RWPE2 (cell line): ENCODE data around the gene RIPOR2.

Experiments
- ATAC-seq: fragments of 200-7000 bp; cut with Tn5 transposase; 3 replicates; pipeline ENCODE4 v1.9.1; 2021; ENCODE audit warnings: low read depth
- DNase-seq: peaks from one replicate; pipeline ENCODE4 v3.0.0-alpha.2; 2020; ENCODE audit warnings: low spot score
- H3K27ac ChIP-seq: fragments of 450-650 bp; 2 replicates; pipeline ENCODE4 v1.5.1; 2017; ENCODE audit warnings: mild to moderate bottlenecking; ENCODE audit not compliant: poor library complexity, severe bottlenecking
- H3K27me3 ChIP-seq: fragments of 250-450 bp; sonication (Bioruptor Pico); 2 replicates; pipeline ENCODE4 v1.5.1; 2021; ENCODE audit warnings: mild to moderate bottlenecking, moderate library complexity; ENCODE audit not compliant: insufficient read depth, poor library complexity, severe bottlenecking
- H3K36me3 ChIP-seq: fragments of 250-450 bp; sonication (Bioruptor Pico); 2 replicates; pipeline ENCODE4 v1.5.1; 2020; ENCODE audit warnings: low read depth, mild to moderate bottlenecking, moderate library complexity
- H3K4me1 ChIP-seq: fragments of 250-450 bp; sonication (Bioruptor Pico); 2 replicates; pipeline ENCODE4 v1.5.1; 2021; ENCODE audit warnings: mild to moderate bottlenecking, moderate library complexity; ENCODE audit not compliant: insufficient read depth, poor library complexity, severe bottlenecking
- H3K4me3 ChIP-seq: fragments of 250-450 bp; sonication (Bioruptor Pico); 2 replicates; pipeline ENCODE4 v1.5.1; 2021; ENCODE audit warnings: mild to moderate bottlenecking, moderate library complexity; ENCODE audit not compliant: severe bottlenecking
- H3K9me3 ChIP-seq: fragments of 250-450 bp; sonication (Bioruptor Pico); 2 replicates; pipeline ENCODE4 v1.5.1; 2021; ENCODE audit warnings: mild to moderate bottlenecking, moderate library complexity; ENCODE audit not compliant: severe bottlenecking
- CTCF ChIP-seq: fragments of 450-650 bp; IDR thresholded peaks from one replicate; pipeline ENCODE4 v1.5.1; 2017; ENCODE audit warnings: mild to moderate bottlenecking, moderate library complexity; ENCODE audit not compliant: poor library complexity, severe bottlenecking

The RIPOR2 gene

DNA sequence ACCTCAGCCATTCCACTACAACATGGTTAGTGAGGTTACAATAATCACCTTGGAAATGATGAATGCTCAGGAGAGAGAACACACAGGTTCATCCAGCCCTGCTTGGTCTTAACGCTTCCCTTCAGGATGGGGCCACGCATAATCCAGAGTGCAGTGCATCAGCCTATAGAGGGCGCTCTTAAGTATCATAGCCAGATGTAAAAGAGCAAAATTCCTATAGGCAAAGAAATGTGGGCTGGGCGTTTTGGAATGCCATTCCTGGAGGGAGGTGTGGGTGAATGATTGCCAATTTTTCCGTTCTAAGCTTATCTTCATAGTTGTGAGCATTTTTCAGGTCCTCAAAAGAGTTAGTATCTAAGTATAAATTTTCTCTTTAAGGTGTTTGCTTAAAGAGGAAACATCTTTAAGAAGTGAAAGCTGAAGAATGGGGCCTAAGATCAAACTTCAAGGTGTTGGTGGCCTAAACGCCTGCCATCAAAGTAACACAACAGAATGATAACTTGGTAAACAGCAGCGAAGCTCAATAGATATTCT, 1.8 kb downstream of the RIPOR2 start:
- Histone ChIP-seq H3K27ac (no peak overlapping the region), H3K4me1 (peaks cover 4% of the 10 kb centered on the region), H3K4me3 (no peak overlapping the region), H3K9me3 (no peaks in the 10 kb centered on the region), H3K36me3 (no peaks in the 10 kb centered on the region), H3K27me3 (no peaks in the 10 kb centered on the region)
- no peak for ATAC-seq
- TF ChIP-seq CTCF, result peak; percentile 39
- no peak for DNase-seq

DNA sequence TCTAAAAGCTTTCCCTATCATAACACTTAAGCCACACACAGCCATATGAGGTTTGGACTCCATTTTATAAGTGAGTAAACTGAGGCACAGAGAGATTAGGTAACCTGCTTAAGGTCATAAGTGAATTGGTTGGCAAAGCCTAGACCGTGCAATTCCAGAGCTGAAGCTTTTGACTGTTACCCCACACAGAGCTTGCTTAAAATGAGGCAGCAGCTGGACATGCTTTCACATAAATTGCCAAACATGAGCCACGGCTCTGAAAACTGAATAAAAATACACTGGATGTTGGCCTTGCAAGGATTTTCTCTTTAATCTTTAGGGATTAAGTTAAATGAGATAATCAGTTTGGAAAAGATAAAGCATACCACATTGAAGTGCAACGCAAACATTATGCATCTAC, 2.5 kb downstream of the RIPOR2 start:
- DNase-seq (no peak), ATAC-seq (no peak)
- H3K27ac ChIP-seq, result no peak overlapping the region
- H3K4me1 ChIP-seq, result peaks cover 4% of the 10 kb centered on the region
- H3K36me3 ChIP-seq, result no peaks in the 10 kb centered on the region
- H3K4me3 ChIP-seq, result no peak overlapping the region
- no peak for TF ChIP-seq CTCF
- no peaks in the 10 kb centered on the region for H3K9me3 ChIP-seq
- H3K27me3 ChIP-seq, result no peaks in the 10 kb centered on the region

DNA sequence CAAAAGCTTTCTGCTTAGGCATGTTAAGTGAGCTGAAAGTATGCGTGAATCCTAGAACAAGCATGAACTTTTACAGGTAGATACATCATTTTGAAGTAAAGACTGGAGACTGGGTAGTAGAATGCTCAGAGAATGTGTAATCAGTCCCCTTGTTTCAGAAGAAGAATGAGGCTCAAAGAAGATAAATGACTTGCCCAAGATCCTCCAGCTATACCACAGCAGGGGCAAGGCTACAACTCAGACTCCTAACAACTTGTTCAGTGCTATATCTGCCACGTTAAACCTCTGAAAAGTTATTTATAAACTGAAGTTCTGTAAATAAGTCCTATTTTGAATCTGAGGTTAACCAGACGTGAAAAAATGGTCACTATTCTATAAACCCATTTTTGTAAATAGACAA, 2.9 kb downstream of the RIPOR2 start:
- no peak for TF ChIP-seq CTCF
- Histone ChIP-seq H3K27me3 (no peaks in the 10 kb centered on the region), H3K36me3 (no peaks in the 10 kb centered on the region), H3K4me3 (no peak overlapping the region), H3K27ac (no peak overlapping the region), H3K4me1 (peaks cover 4% of the 10 kb centered on the region), H3K9me3 (no peaks in the 10 kb centered on the region)
- no peak for DNase-seq
- ATAC-seq, result no peak

GRCh38 chr6:24931718-24932691, 3.8 kb downstream of the RIPOR2 start:
- H3K27ac ChIP-seq, result no peak overlapping the region
- TF ChIP-seq CTCF, result no peak
- DNase-seq (no peak), ATAC-seq (peak; percentile 25; the same call in 1 of the 3 replicates)
- no peaks in the 10 kb centered on the region for H3K9me3 ChIP-seq
- no peaks in the 10 kb centered on the region for H3K36me3 ChIP-seq
- H3K4me3 ChIP-seq, result no peak overlapping the region
- peaks cover 4% of the 10 kb centered on the region for H3K4me1 ChIP-seq
- H3K27me3 ChIP-seq, result no peaks in the 10 kb centered on the region

DNA sequence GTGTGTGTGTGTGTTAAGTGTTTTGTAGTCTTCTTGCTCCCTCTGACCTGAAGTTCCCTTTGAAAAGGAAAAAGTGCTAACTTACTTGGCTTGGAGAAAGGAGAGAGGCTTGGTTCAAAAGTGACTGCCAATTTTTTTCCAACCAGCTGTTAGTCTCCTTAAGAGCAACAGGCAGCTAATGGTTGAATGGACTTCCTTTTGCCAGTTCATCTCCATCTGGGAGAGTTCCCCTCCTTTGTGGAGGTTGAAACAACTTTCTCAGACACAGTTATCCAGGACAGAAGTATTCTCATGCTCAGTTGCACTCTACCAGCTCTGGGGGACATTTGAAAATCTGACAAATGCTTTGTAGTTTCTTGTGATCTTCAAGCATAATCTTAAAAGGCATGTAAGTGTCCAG, 4.5 kb downstream of the RIPOR2 start:
- no peak for TF ChIP-seq CTCF
- Histone ChIP-seq H3K27ac (no peak overlapping the region), H3K36me3 (no peaks in the 10 kb centered on the region), H3K4me1 (peaks cover 4% of the 10 kb centered on the region), H3K27me3 (no peaks in the 10 kb centered on the region), H3K9me3 (no peaks in the 10 kb centered on the region), H3K4me3 (no peak overlapping the region)
- ATAC-seq (no peak), DNase-seq (no peak)
